Neural cell (in vitro differentiated cells): ENCODE data around the gene EYS.

ENCODE experiments used
- CTCF ChIP-seq: fragments of 450-650 bp; IDR thresholded peaks from 2 replicates; pipeline ENCODE4 v1.5.1; 2014; ENCODE audit warnings: antibody characterized with exemption, mild to moderate bottlenecking, moderate library complexity; ENCODE audit not compliant: poor library complexity, severe bottlenecking
- EZH2 ChIP-seq: fragments of 200-600, 300-800 bp; shearing (Covaris generic), sonication (generic); IDR thresholded peaks from 2 replicates; pipeline ENCODE4 v1.6.1; 2014; ENCODE audit warnings: antibody characterized with exemption, low read length, borderline replicate concordance, mild to moderate bottlenecking; ENCODE audit not compliant: insufficient read depth, poor library complexity, severe bottlenecking
- MXI1 ChIP-seq: fragments of 450-650 bp; conservative IDR thresholded peaks from 2 replicates; pipeline ENCODE4 v1.6.1; 2014; ENCODE audit warnings: antibody characterized with exemption, mild to moderate bottlenecking; ENCODE audit not compliant: poor library complexity, severe bottlenecking

GRCh38 chr6:64985726-64986125 is 721.3 kb downstream of the EYS start:
- no peak for TF ChIP-seq MXI1
- no peak for TF ChIP-seq CTCF
- TF ChIP-seq EZH2, result no peak
